ENCODE results near the gene GRIA3.

DNA sequence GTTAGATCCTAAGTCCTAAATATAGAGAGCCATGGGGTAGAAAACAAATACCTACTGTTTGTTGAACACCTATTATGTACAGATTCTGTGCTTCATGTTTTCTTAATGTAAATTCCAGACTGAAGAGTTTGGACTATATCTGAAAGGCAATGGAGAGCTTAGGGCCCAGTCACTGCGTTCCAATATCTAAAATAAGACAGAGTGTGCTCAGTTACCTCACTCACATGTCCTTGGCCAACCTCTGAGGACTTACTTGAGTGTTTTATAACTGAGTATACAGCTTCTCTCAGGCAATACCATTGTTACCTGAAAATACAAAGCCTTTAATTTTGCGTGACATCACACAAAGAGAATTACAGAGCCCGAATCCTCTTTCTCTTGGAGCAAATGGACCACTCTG lies 53.2 kb downstream of the GRIA3 start:
- TF ChIP-seq, protein P1, sequence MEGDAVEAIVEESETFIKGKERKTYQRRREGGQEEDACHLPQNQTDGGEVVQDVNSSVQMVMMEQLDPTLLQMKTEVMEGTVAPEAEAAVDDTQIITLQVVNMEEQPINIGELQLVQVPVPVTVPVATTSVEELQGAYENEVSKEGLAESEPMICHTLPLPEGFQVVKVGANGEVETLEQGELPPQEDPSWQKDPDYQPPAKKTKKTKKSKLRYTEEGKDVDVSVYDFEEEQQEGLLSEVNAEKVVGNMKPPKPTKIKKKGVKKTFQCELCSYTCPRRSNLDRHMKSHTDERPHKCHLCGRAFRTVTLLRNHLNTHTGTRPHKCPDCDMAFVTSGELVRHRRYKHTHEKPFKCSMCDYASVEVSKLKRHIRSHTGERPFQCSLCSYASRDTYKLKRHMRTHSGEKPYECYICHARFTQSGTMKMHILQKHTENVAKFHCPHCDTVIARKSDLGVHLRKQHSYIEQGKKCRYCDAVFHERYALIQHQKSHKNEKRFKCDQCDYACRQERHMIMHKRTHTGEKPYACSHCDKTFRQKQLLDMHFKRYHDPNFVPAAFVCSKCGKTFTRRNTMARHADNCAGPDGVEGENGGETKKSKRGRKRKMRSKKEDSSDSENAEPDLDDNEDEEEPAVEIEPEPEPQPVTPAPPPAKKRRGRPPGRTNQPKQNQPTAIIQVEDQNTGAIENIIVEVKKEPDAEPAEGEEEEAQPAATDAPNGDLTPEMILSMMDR (IDR thresholded peaks at IDR 0.05; ENCODE audit: low read depth, low read length): no peak
- TF ChIP-seq POLR2A (IDR thresholded peaks at IDR 0.05; ENCODE audit: extremely low read depth, insufficient read length): no peak
- TF ChIP-seq, protein P2, sequence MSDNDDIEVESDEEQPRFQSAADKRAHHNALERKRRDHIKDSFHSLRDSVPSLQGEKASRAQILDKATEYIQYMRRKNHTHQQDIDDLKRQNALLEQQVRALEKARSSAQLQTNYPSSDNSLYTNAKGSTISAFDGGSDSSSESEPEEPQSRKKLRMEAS (IDR thresholded peaks at IDR 0.05; ENCODE audit: low read depth, low read length): no peak
- no peak for TF ChIP-seq MYC (IDR thresholded peaks at IDR 0.05; ENCODE audit: low read depth, low read length)

Data from NB4 (cell line).